Caco-2 (cell line): Measurements from ENCODE around the gene PPFIBP2. TPM values are rescaled to one million over a fixed set of nuclear protein-coding genes. Genes with fewer than 3 reads are reported as not detected.

ENCODE experiments used
- BruUV-seq: library from RNA; stranded (reverse); fragments of 400-500 nt; replicated peaks from 2 replicates; lab custom pipeline; 2021; lab: Mats Ljungman, UMichigan
- CTCF ChIA-PET: fragments of 300-600 bp; sonication (Branson Sonifier 250); formaldehyde crosslinking; loops from one replicate; lab custom pipeline; 2022; ENCODE audit warnings: antibody characterized with exemption; lab: Charles Lee
- POLR2A ChIA-PET: fragments of 300-600 bp; sonication (Branson Sonifier 250); formaldehyde crosslinking; loops from one replicate; lab custom pipeline; 2022; ENCODE audit warnings: antibody characterized with exemption; lab: Charles Lee
- DNase-seq, 2 experiments: peaks; one replicate each; pipeline versions ENCODE4 v3.0.0 to v3.0.0-alpha.2; 2020 to 2022
- H3K27me3 ChIP-seq: replicated peaks from 2 replicates; pipeline ENCODE4 v1.6.0; 2011; ENCODE audit warnings: low read length; ENCODE audit not compliant: control insufficient read depth, insufficient read depth
- H3K36me3 ChIP-seq: 2 replicates; pipeline ENCODE4 v1.5.1; 2011; ENCODE audit warnings: low read length; ENCODE audit not compliant: control insufficient read depth, insufficient read depth
- H3K4me1 ChIP-seq: fragments of 250-450 bp; sonication (Bioruptor Pico); 2 replicates; pipeline ENCODE4 v1.5.1; 2020; ENCODE audit warnings: mild to moderate bottlenecking
- H3K4me3 ChIP-seq: 2 replicates; pipeline ENCODE4 v1.5.1; 2011; ENCODE audit warnings: low read depth, mild to moderate bottlenecking, control low read depth, low read length
- H3K9me3 ChIP-seq: fragments of 250-450 bp; sonication (Bioruptor Pico); 2 replicates; pipeline ENCODE4 v1.5.1; 2020; ENCODE audit warnings: mild to moderate bottlenecking, moderate library complexity
- H3K27ac Mint-ChIP-seq: one replicate; pipeline ENCODE4 v1.8.0; 2022; ENCODE audit warnings: mixed read lengths; ENCODE audit not compliant: unreplicated experiment
- H3K27me3 Mint-ChIP-seq: one replicate; pipeline ENCODE4 v1.8.0; 2022; ENCODE audit warnings: mixed read lengths; ENCODE audit not compliant: insufficient read depth, unreplicated experiment
- H3K36me3 Mint-ChIP-seq: one replicate; pipeline ENCODE4 v1.8.0; 2022; ENCODE audit warnings: mild to moderate bottlenecking, mixed read lengths; ENCODE audit not compliant: insufficient read depth, unreplicated experiment
- H3K4me1 Mint-ChIP-seq: one replicate; pipeline ENCODE4 v1.8.0; 2022; ENCODE audit warnings: low read depth, mixed read lengths; ENCODE audit not compliant: unreplicated experiment
- H3K4me3 Mint-ChIP-seq: one replicate; pipeline ENCODE4 v1.8.0; 2022; ENCODE audit warnings: mild to moderate bottlenecking, moderate library complexity, mixed read lengths; ENCODE audit not compliant: unreplicated experiment
- H3K9me3 Mint-ChIP-seq: one replicate; pipeline ENCODE4 v1.8.0; 2022; ENCODE audit warnings: mixed read lengths; ENCODE audit not compliant: unreplicated experiment
- CTCF ChIP-seq, 2 experiments: fragments of 200-600 bp in 1 of 2; IDR thresholded peaks; 1 replicate in 1 of 2; 2 replicates in 1 of 2; pipeline versions ENCODE4 v1.5.1 to v1.8.0; 2011 to 2022; ENCODE audit warnings: antibody characterized with exemption in 1 of 2, control low read depth in 1 of 2, inconsistent platforms in 1 of 2, low read depth in 1 of 2, low read length in 1 of 2, mild to moderate bottlenecking in 1 of 2, moderate library complexity in 1 of 2; ENCODE audit not compliant: insufficient read depth in 1 of 2, severe bottlenecking in 1 of 2, unreplicated experiment in 1 of 2
- intact Hi-C: fragments of 100-400 bp; cut with micrococcal nuclease; formaldehyde crosslinking; loops from one replicate; pipeline ENCODE4 v1.10.0; 2022; ENCODE audit not compliant: unreplicated experiment
- total RNA-seq: library from RNA; stranded (reverse); gene quantifications from 2 replicates; pipeline ENCODE4 v1.2.3, GENCODE V29; 2022

PPFIBP2 gene
- total RNA-seq, 1 experiment from 2014 or later: 72.5 TPM

GRCh38 chr11:7692426-7692825 lies 178.6 kb downstream of the PPFIBP2 start:
- Mint-ChIP-seq H3K36me3 (no peaks in the 10 kb centered on the region), H3K4me3 (no peak overlapping the region), H3K27me3 (peaks cover 2% of the 10 kb centered on the region), H3K4me1 (peaks cover 26% of the 10 kb centered on the region), H3K27ac (no peak overlapping the region), H3K9me3 (no peaks in the 10 kb centered on the region)
- no peak for TF ChIP-seq CTCF (IDR thresholded peaks at IDR 0.05; ENCODE audit: insufficient read depth in 1 of 2, low read depth in 1 of 2, low read length in 1 of 2, severe bottlenecking in 1 of 2, unreplicated experiment in 1 of 2)
- H3K36me3 ChIP-seq: no peaks in the 10 kb centered on the region
- ChIA-PET POLR2A (no interaction called here), CTCF (interaction anchor here (0.7 to 1.2 kb wide), 3 partner anchors 11 to 184 kb away, joined by 4 to 5 read pairs (median 5); partner anchors contain the start of gene PPFIBP2)
- no peaks in the 10 kb centered on the region for H3K9me3 ChIP-seq
- BruUV-seq: no TSS peak
- no peak overlapping the region for H3K4me3 ChIP-seq
- DNase-seq: no peak
- intact Hi-C loops: loop anchor here (1.0 to 10.0 kb wide), 2 partner anchors 295 to 402 kb away; partner anchors contain the start of gene EIF3F
- H3K4me1 ChIP-seq: peaks cover 19% of the 10 kb centered on the region
- H3K27me3 ChIP-seq: no peaks in the 10 kb centered on the region

GRCh38 chr11:7694235-7694634 lies 180.4 kb downstream of the PPFIBP2 start:
- POLR2A ChIA-PET: interaction anchor here (0.6 kb wide), 2 partner anchors 71 to 1309 kb away, joined by 3 read pairs; no protein-coding TSS in a partner anchor

GRCh38 chr11:7696424-7696823 lies 182.6 kb downstream of the PPFIBP2 start:
- peaks cover 18% of the 10 kb centered on the region for H3K4me1 ChIP-seq
- no peaks in the 10 kb centered on the region for H3K9me3 ChIP-seq
- H3K4me3 ChIP-seq: no peak overlapping the region
- H3K27me3 ChIP-seq: no peaks in the 10 kb centered on the region
- ChIA-PET CTCF (no interaction called here), POLR2A (no interaction called here)
- intact Hi-C loops: loop anchor here (10.0 kb wide), 1 partner anchor 398 kb away; no protein-coding TSS in a partner anchor
- no TSS peak for BruUV-seq
- no peak overlapping the region for H3K27ac Mint-ChIP-seq
- DNase-seq: no peak
- no peak overlapping the region for H3K4me3 Mint-ChIP-seq
- peaks cover 24% of the 10 kb centered on the region for H3K4me1 Mint-ChIP-seq
- H3K36me3 ChIP-seq: no peaks in the 10 kb centered on the region
- H3K27me3 Mint-ChIP-seq: peaks cover 13% of the 10 kb centered on the region
- no peaks in the 10 kb centered on the region for H3K9me3 Mint-ChIP-seq
- TF ChIP-seq CTCF (IDR thresholded peaks at IDR 0.05; ENCODE audit: insufficient read depth in 1 of 2, low read depth in 1 of 2, low read length in 1 of 2, severe bottlenecking in 1 of 2, unreplicated experiment in 1 of 2): no peak
- no peaks in the 10 kb centered on the region for H3K36me3 Mint-ChIP-seq

More at GRCh38 chr11:7694235-7694634, 180.4 kb downstream of the PPFIBP2 start:
- Mint-ChIP-seq H3K9me3 (no peaks in the 10 kb centered on the region), H3K4me1 (peaks cover 26% of the 10 kb centered on the region), H3K4me3 (no peak overlapping the region), H3K27me3 (peaks cover 6% of the 10 kb centered on the region), H3K36me3 (no peaks in the 10 kb centered on the region), H3K27ac (no peak overlapping the region)
- no peak for TF ChIP-seq CTCF (IDR thresholded peaks at IDR 0.05; ENCODE audit: insufficient read depth in 1 of 2, low read depth in 1 of 2, low read length in 1 of 2, severe bottlenecking in 1 of 2, unreplicated experiment in 1 of 2)
- no peak for DNase-seq
- H3K4me3 ChIP-seq: no peak overlapping the region
- peaks cover 19% of the 10 kb centered on the region for H3K4me1 ChIP-seq
- no peaks in the 10 kb centered on the region for H3K36me3 ChIP-seq
- H3K9me3 ChIP-seq: no peaks in the 10 kb centered on the region
- H3K27me3 ChIP-seq: no peaks in the 10 kb centered on the region
- no TSS peak for BruUV-seq
- intact Hi-C loops: loop anchor here (10.0 kb wide), 1 partner anchor 401 kb away; no protein-coding TSS in a partner anchor
- CTCF ChIA-PET: interaction anchor here (0.6 to 1.2 kb wide), 8 partner anchors 11 to 832 kb away, joined by 3 to 9 read pairs (median 4); no protein-coding TSS in a partner anchor

Other genes with a start within 250 kb of the PPFIBP2 start
- 1.8 and 3.9 TPM in 2 replicates for gene OLFML1, start 28.5 kb upstream of the PPFIBP2 start, total RNA-seq
- 4.5 and 5.2 TPM in 2 replicates for gene CYB5R2, start 159.5 kb downstream of the PPFIBP2 start, total RNA-seq
- gene OVCH2, start 192.5 kb downstream of the PPFIBP2 start, total RNA-seq: 0.34 TPM in 1 of 2 replicates, not detected in the other